ENCODE data around the gene RHOH.
A peak's percentile ranks its signal among the peaks of the same experiment; 100 is the strongest.
"Not testable (repeated sequence)": the region's sequence is repeated elsewhere in the genome, so short reads cannot be mapped to it uniquely, and the experiment has no call there.

The RHOH gene

GRCh38 chr4:40262077-40262528, 65.3 kb downstream of the RHOH start:
- DNase-seq (ENCODE audit: low read depth): no peak

- no peak for DNase-seq (ENCODE audit: low read depth)
These were observed 66.0 kb downstream of the RHOH start for GRCh38 chr4:40262861-40263260.

GRCh38 chr4:40264497-40264896, 67.7 kb downstream of the RHOH start:
- DNase-seq (ENCODE audit: low read depth): no peak

GRCh38 chr4:40264995-40265909, 68.4 kb downstream of the RHOH start:
- DNase-seq (ENCODE audit: low read depth): no peak

- no peak for DNase-seq (ENCODE audit: low read depth)
These were observed 69.1 kb downstream of the RHOH start for GRCh38 chr4:40265910-40266274.

DNA sequence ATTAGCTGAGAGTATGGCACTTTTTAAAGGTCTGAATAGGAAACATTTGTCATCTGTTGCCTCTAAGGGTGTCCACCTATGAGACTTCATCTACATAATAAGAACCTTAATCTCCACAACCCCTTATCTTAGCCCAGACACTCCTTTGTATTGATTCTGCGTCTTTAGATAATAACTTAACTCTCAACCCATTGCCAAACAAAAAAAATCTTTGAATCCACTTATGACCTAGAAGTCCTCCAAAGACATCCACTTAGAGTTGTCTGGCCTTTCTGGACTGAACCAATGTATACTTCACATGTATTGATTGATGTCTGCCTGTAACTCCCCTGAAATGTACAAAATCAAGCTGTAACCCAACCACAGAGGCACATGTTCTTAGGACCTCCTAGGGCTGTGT, 72.3 kb downstream of the RHOH start:
- no peak for DNase-seq (ENCODE audit: low read depth)

DNA sequence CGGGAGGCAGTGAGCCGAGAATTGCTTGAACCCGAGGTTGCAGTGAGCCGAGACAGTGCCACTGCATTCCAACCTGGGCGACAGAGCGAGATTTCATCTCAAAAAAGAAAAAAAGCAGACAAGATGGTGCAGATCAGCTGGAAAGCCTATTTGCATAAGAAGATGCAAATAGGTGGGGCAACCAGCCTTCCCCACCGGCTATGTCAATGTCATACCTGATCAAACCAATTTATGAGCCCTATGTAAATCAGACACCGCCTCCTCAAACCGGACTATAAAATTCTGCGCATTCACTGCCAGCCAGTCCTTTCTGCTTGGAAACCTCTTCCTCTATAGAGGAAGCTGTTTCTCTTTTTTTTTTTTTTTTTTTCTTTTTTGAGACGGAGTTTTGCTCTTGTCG, 73.8 kb downstream of the RHOH start:
- no peak for DNase-seq (ENCODE audit: low read depth)

GRCh38 chr4:40275065-40275730, 78.4 kb downstream of the RHOH start:
- DNase-seq (ENCODE audit: low read depth): no peak

GRCh38 chr4:40276546-40276945, 79.7 kb downstream of the RHOH start:
- DNase-seq (ENCODE audit: low read depth): no peak

GRCh38 chr4:40280586-40280985, 83.8 kb downstream of the RHOH start:
- no peak for DNase-seq (ENCODE audit: low read depth)

- no peak for DNase-seq (ENCODE audit: low read depth)
These were observed 84.3 kb downstream of the RHOH start for GRCh38 chr4:40281099-40281498.

- no peak for DNase-seq (ENCODE audit: low read depth)
These were observed 85.1 kb downstream of the RHOH start for GRCh38 chr4:40281913-40282312.

GRCh38 chr4:40282857-40283256, 86.0 kb downstream of the RHOH start:
- not testable (repeated sequence) for DNase-seq (ENCODE audit: low read depth)

GRCh38 chr4:40283413-40283812, 86.6 kb downstream of the RHOH start:
- DNase-seq (ENCODE audit: low read depth): no peak

DNA sequence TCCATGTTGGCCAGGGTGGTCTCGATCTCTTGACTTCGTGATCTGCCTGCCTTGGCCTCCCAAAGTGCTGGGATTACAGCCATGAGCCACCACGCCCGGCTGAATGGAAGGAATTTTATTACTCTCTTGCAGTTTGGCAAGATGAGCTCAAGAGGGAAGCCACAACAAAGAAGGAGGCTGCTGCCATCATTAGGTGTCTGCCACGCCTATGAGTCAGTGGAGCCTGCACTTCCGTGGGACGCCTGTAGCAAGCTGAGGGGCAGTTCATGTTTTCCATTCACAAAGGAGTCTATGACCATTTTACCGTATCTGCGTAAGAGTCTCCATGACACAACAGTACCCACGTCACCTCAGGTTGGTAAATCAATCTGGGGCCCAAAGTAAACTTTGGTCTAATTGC, 87.1 kb downstream of the RHOH start:
- DNase-seq (ENCODE audit: low read depth): peak; percentile 85

DNA sequence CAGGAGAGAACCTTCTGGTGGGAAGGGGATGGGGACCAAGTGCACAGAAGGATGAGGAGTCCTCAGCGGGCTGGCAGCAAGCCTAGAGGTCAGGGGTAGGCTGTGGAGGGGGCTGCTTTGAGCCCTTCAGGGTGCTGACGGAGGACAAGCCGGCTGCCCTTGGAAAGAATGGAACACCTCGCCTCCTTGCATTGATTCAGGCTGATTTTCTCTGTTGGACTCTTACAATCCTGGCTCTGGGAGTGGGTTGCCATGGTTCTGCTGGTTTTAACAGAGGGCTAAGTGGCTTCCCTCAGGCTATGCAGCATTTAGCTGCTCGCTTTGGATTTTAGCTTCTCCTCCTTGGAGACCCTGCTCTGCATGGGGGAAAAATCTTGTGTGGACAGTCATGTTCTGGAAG, 88.9 kb downstream of the RHOH start:
- DNase-seq (ENCODE audit: low read depth): no peak

DNA sequence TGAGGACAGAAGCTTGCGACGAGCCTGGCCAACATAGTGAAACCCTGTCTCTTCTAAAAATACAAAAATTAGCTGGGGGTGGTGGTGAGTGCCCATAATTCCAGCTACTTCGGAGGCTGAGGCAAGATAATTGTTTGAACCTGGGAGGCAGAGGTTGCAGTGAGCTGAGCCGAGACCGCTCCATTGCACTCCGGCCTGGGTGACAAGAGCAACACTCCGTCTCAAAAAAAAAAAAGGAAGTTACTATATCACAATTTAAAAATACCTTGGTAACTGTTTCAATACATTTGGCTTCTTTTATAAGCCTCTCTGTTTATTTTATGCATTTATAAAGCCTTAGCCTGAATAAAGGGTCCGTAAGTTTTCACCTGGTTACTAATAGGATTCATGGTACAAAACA, 91.7 kb downstream of the RHOH start:
- DNase-seq (ENCODE audit: low read depth): no peak

- no peak for DNase-seq (ENCODE audit: low read depth)
These were observed 92.7 kb downstream of the RHOH start for GRCh38 chr4:40289366-40290188.

DNA sequence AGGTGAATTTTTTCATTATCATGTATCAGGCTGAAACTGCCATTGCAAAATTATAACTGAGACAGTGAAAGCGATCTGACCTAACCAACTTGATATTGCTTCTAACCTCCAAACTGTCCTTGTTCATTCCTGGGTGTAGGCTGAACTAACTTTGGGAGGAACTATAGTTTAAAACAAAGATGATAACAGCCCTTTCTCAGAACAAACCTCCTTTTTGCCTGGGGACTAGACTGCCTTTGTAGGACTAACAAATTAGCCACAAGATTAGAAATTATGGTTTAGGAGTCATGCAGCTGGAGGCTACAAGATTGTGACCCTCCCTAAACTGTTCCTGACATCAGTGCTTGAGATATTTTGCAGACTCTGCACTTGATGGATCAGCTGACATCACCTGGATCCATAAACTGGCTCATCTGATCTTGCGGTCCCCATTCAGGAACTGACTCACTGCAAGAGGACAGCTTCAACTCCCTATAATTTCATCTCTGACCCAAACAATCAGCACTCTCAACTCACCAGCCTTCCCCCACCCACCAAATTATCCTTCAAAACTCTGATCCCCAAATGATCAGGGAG, 93.9 kb downstream of the RHOH start:
- DNase-seq (ENCODE audit: low read depth): not testable (repeated sequence)

DNA sequence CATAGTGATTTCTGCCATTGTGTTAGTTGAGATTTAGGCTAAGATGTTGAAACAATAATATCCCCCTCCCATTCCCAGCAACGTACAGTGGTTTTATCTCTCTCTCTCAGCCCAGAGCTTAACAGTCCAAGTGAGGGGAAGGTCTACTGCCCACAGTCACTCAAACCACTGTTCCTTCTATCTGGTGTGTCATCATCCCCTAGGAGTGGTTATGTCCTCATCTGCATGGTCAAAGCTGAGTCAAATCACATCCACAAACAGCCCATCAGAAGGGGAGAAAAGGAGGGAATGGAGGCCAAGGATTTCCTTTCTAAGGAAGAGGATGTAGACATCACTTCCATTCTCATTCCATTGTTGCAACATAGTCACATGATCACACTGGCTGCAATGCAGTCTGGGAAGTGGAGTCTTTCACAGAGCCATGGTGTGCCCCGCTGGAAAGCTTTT, 95.5 kb downstream of the RHOH start:
- DNase-seq (ENCODE audit: low read depth): no peak

DNA sequence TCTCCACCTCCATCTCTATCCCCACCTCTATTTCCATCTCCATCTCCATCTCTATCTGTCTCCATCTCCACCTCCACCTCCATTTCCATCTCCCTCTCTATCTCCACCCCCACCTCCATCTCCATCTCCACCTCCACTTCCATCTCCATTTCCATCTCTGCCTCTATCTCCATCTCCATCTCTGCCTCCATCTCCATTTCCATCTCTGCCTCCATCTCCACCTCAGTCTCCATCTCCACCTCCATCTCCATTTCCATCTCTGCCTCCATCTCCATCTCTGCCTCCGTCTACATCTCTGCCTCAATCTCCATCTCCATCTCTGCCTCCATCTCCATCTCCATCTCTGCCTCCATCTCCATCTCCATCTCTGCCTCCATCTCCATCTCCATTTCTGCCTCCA, 97.5 kb downstream of the RHOH start:
- no peak for DNase-seq (ENCODE audit: low read depth)

GRCh38 chr4:40295030-40295429, 98.2 kb downstream of the RHOH start:
- not testable (repeated sequence) for DNase-seq (ENCODE audit: low read depth)

Measured in T-helper 22 cell (primary cell).